HUES64 (cell line): ENCODE results near the gene BCAM.
"Not testable (repeated sequence)": the region's sequence is repeated elsewhere in the genome, so short reads cannot be mapped to it uniquely, and the experiment has no call there.

ENCODE experiments used
- H3K27ac ChIP-seq: 2 replicates; pipeline ENCODE4 v1.7.0; 2013; ENCODE audit warnings: low read depth, low read length, inconsistent platforms
- H3K27me3 ChIP-seq: 2 replicates; pipeline ENCODE4 v1.6.1; 2013; ENCODE audit warnings: mild to moderate bottlenecking, low read length; ENCODE audit not compliant: insufficient read depth
- H3K36me3 ChIP-seq: 2 replicates; pipeline ENCODE4 v1.6.1; 2013; ENCODE audit warnings: mild to moderate bottlenecking, low read length; ENCODE audit not compliant: insufficient read depth
- H3K4me1 ChIP-seq: 2 replicates; pipeline ENCODE4 v1.6.1; 2013; ENCODE audit warnings: mild to moderate bottlenecking, low read length, moderate library complexity; ENCODE audit not compliant: insufficient read depth
- H3K4me3 ChIP-seq: 2 replicates; pipeline ENCODE4 v1.5.1; 2013; ENCODE audit warnings: mild to moderate bottlenecking, low read length, moderate library complexity
- H3K9ac ChIP-seq: 2 replicates; pipeline ENCODE4 v1.6.1; 2013; ENCODE audit warnings: mild to moderate bottlenecking, low read depth, low read length
- H3K9me3 ChIP-seq: 2 replicates; pipeline ENCODE4 v1.6.1; 2013; ENCODE audit warnings: low read depth, low read length; ENCODE audit not compliant: insufficient read depth
- WGBS: fragments of 150-250, 120-280 bp; methylation state at CpG from one replicate; pipeline ENCODE4 v1.1.7; 2013; ENCODE audit warnings: missing lambda C conversion rate; 5-methylcytosine and 5-hydroxymethylcytosine counted together

Gene BCAM

GRCh38 chr19:44776402-44777096, 32.4 kb upstream of the BCAM start:
- no peaks in the 10 kb centered on the region; the same call in 1 of the 2 replicates for H3K4me1 ChIP-seq
- H3K4me3 ChIP-seq, result no peak overlapping the region
- H3K9me3 ChIP-seq, result no peaks in the 10 kb centered on the region
- H3K9ac ChIP-seq, result no peak overlapping the region
- 92% methylated on average over 23 of the region's 23 CpGs for WGBS
- no peak overlapping the region for H3K27ac ChIP-seq
- H3K27me3 ChIP-seq, result no peaks in the 10 kb centered on the region
- peaks cover 6% of the 10 kb centered on the region; the same call in 1 of the 2 replicates for H3K36me3 ChIP-seq

GRCh38 chr19:44777715-44778347, 31.1 kb upstream of the BCAM start, which contains the start of gene CBLC:
Gene CBLC, plus strand, starts transcription at chr19:44777890. Its CDS starts 42 bp downstream, at chr19:44777932.
- Histone ChIP-seq H3K36me3 (peaks cover 6% of the 10 kb centered on the region; the same call in 1 of the 2 replicates), H3K4me1 (no peaks in the 10 kb centered on the region; the same call in 1 of the 2 replicates), H3K9ac (peak within 1 kb of the TSS; percentile 65), H3K4me3 (peak within 1 kb of the TSS; percentile 78), H3K27ac (no peak within 1 kb of the TSS), H3K27me3 (no peaks in the 10 kb centered on the region), H3K9me3 (no peaks in the 10 kb centered on the region)
- 5% methylated on average over 47 of the region's 47 CpGs for WGBS

GRCh38 chr19:44779150-44779549, 29.8 kb upstream of the BCAM start:
- Histone ChIP-seq H3K27ac (no peak overlapping the region), H3K27me3 (no peaks in the 10 kb centered on the region), H3K4me1 (no peaks in the 10 kb centered on the region; the same call in 1 of the 2 replicates), H3K36me3 (peaks cover 6% of the 10 kb centered on the region; the same call in 1 of the 2 replicates), H3K4me3 (no peak overlapping the region), H3K9me3 (no peaks in the 10 kb centered on the region), H3K9ac (no peak overlapping the region)
- 84% methylated on average over 2 of the region's 2 CpGs for WGBS

GRCh38 chr19:44781694-44782093, 27.2 kb upstream of the BCAM start:
- peaks cover 15% of the 10 kb centered on the region; the same call in 1 of the 2 replicates for H3K36me3 ChIP-seq
- H3K9ac ChIP-seq, H3K4me1 ChIP-seq, H3K27me3 ChIP-seq, H3K9me3 ChIP-seq, H3K4me3 ChIP-seq, H3K27ac ChIP-seq: not testable (repeated sequence)
- WGBS, result 91% methylated on average over 2 of the region's 2 CpGs

GRCh38 chr19:44782729-44783128, 26.2 kb upstream of the BCAM start:
- Histone ChIP-seq H3K27ac (no peak overlapping the region), H3K36me3 (peaks cover 16% of the 10 kb centered on the region; the same call in 1 of the 2 replicates), H3K4me1 (no peaks in the 10 kb centered on the region), H3K9me3 (no peaks in the 10 kb centered on the region), H3K4me3 (no peak overlapping the region), H3K9ac (no peak overlapping the region), H3K27me3 (no peaks in the 10 kb centered on the region)
- 93% methylated on average over 3 of the region's 5 CpGs for WGBS

GRCh38 chr19:44783545-44783944, 25.4 kb upstream of the BCAM start:
- Histone ChIP-seq H3K4me1 (no peaks in the 10 kb centered on the region), H3K9me3 (no peaks in the 10 kb centered on the region), H3K27ac (no peak overlapping the region), H3K36me3 (peaks cover 16% of the 10 kb centered on the region; the same call in 1 of the 2 replicates), H3K4me3 (no peak overlapping the region), H3K9ac (no peak overlapping the region), H3K27me3 (no peaks in the 10 kb centered on the region)
- WGBS, result 96% methylated on average over 4 of the region's 4 CpGs

GRCh38 chr19:44785271-44785670, 23.6 kb upstream of the BCAM start:
- WGBS, result 93% methylated on average over 3 of the region's 3 CpGs
- Histone ChIP-seq H3K27ac (no peak overlapping the region), H3K36me3 (peaks cover 27% of the 10 kb centered on the region), H3K4me1 (no peaks in the 10 kb centered on the region), H3K27me3 (no peaks in the 10 kb centered on the region), H3K4me3 (no peak overlapping the region), H3K9ac (no peak overlapping the region), H3K9me3 (no peaks in the 10 kb centered on the region)

GRCh38 chr19:44785993-44786392, 22.9 kb upstream of the BCAM start:
- Histone ChIP-seq H3K36me3 (peaks cover 26% of the 10 kb centered on the region), H3K9me3 (no peaks in the 10 kb centered on the region), H3K9ac (no peak overlapping the region), H3K4me3 (no peak overlapping the region), H3K4me1 (no peaks in the 10 kb centered on the region), H3K27ac (no peak overlapping the region), H3K27me3 (no peaks in the 10 kb centered on the region)
- WGBS, result 94% methylated on average over 15 of the region's 15 CpGs

- Histone ChIP-seq H3K27me3 (no peaks in the 10 kb centered on the region), H3K9ac (no peak overlapping the region), H3K36me3 (peaks cover 32% of the 10 kb centered on the region), H3K9me3 (no peaks in the 10 kb centered on the region), H3K27ac (no peak overlapping the region), H3K4me1 (no peaks in the 10 kb centered on the region), H3K4me3 (no peak overlapping the region)
- WGBS, result 94% methylated on average over 6 of the region's 6 CpGs
Measured at GRCh38 chr19:44788971-44789370, 19.9 kb upstream of the BCAM start.

GRCh38 chr19:44789943-44790483, 18.9 kb upstream of the BCAM start:
- WGBS, result 94% methylated on average over 12 of the region's 13 CpGs
- Histone ChIP-seq H3K36me3 (peaks cover 41% of the 10 kb centered on the region), H3K4me1 (no peaks in the 10 kb centered on the region), H3K9me3 (no peaks in the 10 kb centered on the region), H3K4me3 (no peak overlapping the region), H3K27ac (no peak overlapping the region), H3K9ac (no peak overlapping the region), H3K27me3 (no peaks in the 10 kb centered on the region)

GRCh38 chr19:44792281-44792680, 16.6 kb upstream of the BCAM start:
- Histone ChIP-seq H3K27me3 (no peaks in the 10 kb centered on the region), H3K36me3 (peaks cover 38% of the 10 kb centered on the region), H3K9ac (no peak overlapping the region), H3K9me3 (no peaks in the 10 kb centered on the region), H3K4me3 (no peak overlapping the region), H3K27ac (no peak overlapping the region), H3K4me1 (no peaks in the 10 kb centered on the region)
- 91% methylated on average over 9 of the region's 9 CpGs for whole genome bisulfite sequencing
